GM12891 (cell line): Measurements from ENCODE around the gene ASB15.

Experiments
- PAX5 ChIP-seq: IDR thresholded peaks from 2 replicates; pipeline ENCODE4 v1.6.1; 2011; ENCODE audit warnings: low read length, moderate library complexity, mild to moderate bottlenecking; ENCODE audit not compliant: insufficient read depth, severe bottlenecking
- POLR2A ChIP-seq: IDR thresholded peaks from 2 replicates; pipeline ENCODE4 v1.6.1; 2011; ENCODE audit warnings: low read depth, low read length, control low read depth
- POLR2AphosphoS5 ChIP-seq: IDR thresholded peaks from 2 replicates; pipeline ENCODE4 v1.6.1; 2011; ENCODE audit warnings: low read depth, low read length, control low read depth
- POU2F2 ChIP-seq: IDR thresholded peaks from 2 replicates; pipeline ENCODE4 v1.6.1; 2011; ENCODE audit warnings: low read depth, mild to moderate bottlenecking, control low read depth, low read length, moderate library complexity
- SPI1 ChIP-seq: IDR thresholded peaks from 2 replicates; pipeline ENCODE4 v1.6.1; 2011; ENCODE audit warnings: low read depth, low read length, control low read depth
- TAF1 ChIP-seq: IDR thresholded peaks from 2 replicates; pipeline ENCODE4 v1.6.1; 2011; ENCODE audit warnings: low read depth, low read length, control low read depth

DNA sequence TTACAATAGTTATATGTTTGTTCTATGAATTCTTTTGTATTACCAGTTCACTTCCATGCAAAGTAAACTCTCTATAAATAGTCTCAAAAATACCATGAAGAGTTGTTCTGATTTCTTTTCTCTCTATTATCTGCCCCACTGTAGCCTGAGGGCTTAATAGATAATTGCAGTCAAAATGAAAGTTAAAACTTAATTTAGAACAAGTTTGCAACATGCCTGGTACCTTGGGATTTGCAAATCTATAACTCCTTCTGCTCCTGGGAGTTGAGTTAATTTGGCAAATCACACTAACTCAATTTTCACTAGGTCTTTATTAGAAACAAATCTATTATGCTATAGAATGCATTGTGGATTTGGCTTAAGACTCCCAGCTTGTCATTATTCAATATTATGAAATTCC lies 22.2 kb upstream of the ASB15 start:
- no peak for TF ChIP-seq POLR2A
- TF ChIP-seq POLR2AphosphoS5, result no peak
- no peak for TF ChIP-seq SPI1
- TF ChIP-seq TAF1, result no peak
- no peak for TF ChIP-seq PAX5
- no peak for TF ChIP-seq POU2F2
